Endothelial cell of umbilical vein (primary cell): ENCODE results near the gene UBE2L3. TPM values are rescaled to one million over a fixed set of nuclear protein-coding genes. Genes with fewer than 3 reads are reported as not detected.
A peak's percentile ranks its signal among the peaks of the same experiment; 100 is the strongest.

Experiments used
- BruUV-seq: library from RNA; stranded (reverse); fragments of 400-500 nt; replicated peaks from 2 replicates; lab custom pipeline; 2021; lab: Mats Ljungman, UMichigan
- CTCF ChIA-PET: fragments of 300-600, 350-600 bp; sonication (Branson Sonifier 250); formaldehyde crosslinking; loops from one replicate; lab custom pipeline; 2021; ENCODE audit warnings: antibody characterized with exemption, inconsistent platforms; lab: Charles Lee
- POLR2A ChIA-PET: fragments of 300-600, 350-600 bp; sonication (Branson Sonifier 250); formaldehyde crosslinking; loops from one replicate; lab custom pipeline; 2021; ENCODE audit warnings: antibody characterized with exemption, inconsistent platforms; lab: Charles Lee
- DNase-seq: peaks from one replicate; pipeline ENCODE4 v3.0.0-alpha.2; 2011; ENCODE audit warnings: low read depth, low spot score
- FAIRE-seq: peaks from 2 replicates; lab custom pipeline; 2011; peaks lifted over from hg19 to GRCh38; lab: Jason Lieb, UNC
- H2AFZ ChIP-seq: 2 replicates; pipeline ENCODE4 v1.6.0; 2012; ENCODE audit warnings: low read depth, low read length, control low read depth, inconsistent platforms
- H3K27ac ChIP-seq: 2 replicates; pipeline ENCODE4 v1.5.1; 2011; ENCODE audit warnings: low read depth, mild to moderate bottlenecking, control low read depth, low read length, moderate library complexity; ENCODE audit not compliant: insufficient read depth
- H3K27me3 ChIP-seq, 2 experiments: 2 replicates each; pipeline versions ENCODE4 v1.6.0 to v1.6.1; 2011; ENCODE audit warnings: low read length in 2 of 2, mixed read lengths in 1 of 2; ENCODE audit not compliant: control insufficient read depth in 2 of 2, insufficient read depth in 2 of 2
- H3K36me3 ChIP-seq, 2 experiments: 2 replicates in 1 of 2; 3 replicates in 1 of 2; pipeline ENCODE4 v1.5.1; 2011; ENCODE audit warnings: low read length in 2 of 2, mild to moderate bottlenecking in 1 of 2, moderate library complexity in 1 of 2; ENCODE audit not compliant: control insufficient read depth in 2 of 2, insufficient read depth in 2 of 2; ENCODE audit errors: extremely low read depth in 1 of 2
- H3K4me1 ChIP-seq: 3 replicates; pipeline ENCODE4 v1.5.1; 2011; ENCODE audit warnings: mild to moderate bottlenecking, low read length; ENCODE audit not compliant: control insufficient read depth, insufficient read depth; ENCODE audit errors: extremely low read depth
- H3K4me2 ChIP-seq: 2 replicates; pipeline ENCODE4 v1.6.1; 2011; ENCODE audit warnings: low read length, control low read depth, mixed read lengths; ENCODE audit not compliant: insufficient read depth
- H3K4me3 ChIP-seq, 3 experiments: fragments of 200-600 bp in 1 of 3; sonication (generic), shearing (Covaris generic) in 1 of 3; replicated peaks in 1 of 3; 2 replicates each; pipeline ENCODE4 v1.5.1; 2011 to 2016; ENCODE audit warnings: control low read depth in 3 of 3, low read length in 3 of 3, mild to moderate bottlenecking in 2 of 3, inconsistent platforms in 1 of 3, low read depth in 1 of 3, moderate library complexity in 1 of 3; ENCODE audit not compliant: insufficient read depth in 1 of 3
- H3K79me2 ChIP-seq: 2 replicates; pipeline ENCODE4 v1.6.0; 2012; ENCODE audit warnings: low read length, inconsistent platforms; ENCODE audit not compliant: control insufficient read depth, insufficient read depth
- H3K9ac ChIP-seq: replicated peaks from 2 replicates; pipeline ENCODE3; 2011; ENCODE audit warnings: low read length, control low read depth; ENCODE audit not compliant: insufficient read depth; ENCODE audit errors: extremely low read depth
- H3K9me1 ChIP-seq: replicated peaks from 3 replicates; pipeline ENCODE4 v1.6.0; 2011; ENCODE audit warnings: mild to moderate bottlenecking, low read length; ENCODE audit not compliant: control insufficient read depth, insufficient read depth; ENCODE audit errors: extremely low read depth
- H3K9me3 ChIP-seq: replicated peaks from 2 replicates; pipeline ENCODE4 v1.5.1; 2012; ENCODE audit warnings: low read length, inconsistent platforms; ENCODE audit not compliant: control insufficient read depth, insufficient read depth
- H4K20me1 ChIP-seq: replicated peaks from 2 replicates; pipeline ENCODE3; 2011; ENCODE audit warnings: mild to moderate bottlenecking, low read length; ENCODE audit not compliant: control insufficient read depth, insufficient read depth; ENCODE audit errors: extremely low read depth
- EZH2 ChIP-seq: IDR thresholded peaks from 2 replicates; pipeline ENCODE4 v1.6.1; 2012; ENCODE audit warnings: borderline replicate concordance, low read depth, mild to moderate bottlenecking, moderate library complexity, low read length, inconsistent platforms; ENCODE audit not compliant: severe bottlenecking
- FOS ChIP-seq: IDR thresholded peaks from 2 replicates; pipeline ENCODE4 v1.6.1; 2011; ENCODE audit warnings: mild to moderate bottlenecking, low read length, moderate library complexity, borderline replicate concordance; ENCODE audit not compliant: insufficient read depth
- GATA2 ChIP-seq: IDR thresholded peaks from 2 replicates; pipeline ENCODE4 v1.7.0; 2011; ENCODE audit warnings: low read depth, mild to moderate bottlenecking, moderate library complexity, mixed read lengths, low read length; ENCODE audit not compliant: insufficient read length, insufficient read depth
- JUN ChIP-seq: IDR thresholded peaks from 2 replicates; pipeline ENCODE4 v1.6.1; 2011; ENCODE audit warnings: borderline replicate concordance, low read depth; ENCODE audit not compliant: insufficient read length, insufficient read depth
- MAX ChIP-seq: IDR thresholded peaks from 2 replicates; pipeline ENCODE4 v1.6.1; 2011; ENCODE audit not compliant: insufficient read depth, insufficient read length
- MYC ChIP-seq: IDR thresholded peaks from one replicate; pipeline ENCODE4 v1.6.1; 2011; ENCODE audit warnings: mild to moderate bottlenecking, low read depth, low read length
- POLR2A ChIP-seq: IDR thresholded peaks from 2 replicates; pipeline ENCODE4 v1.6.1; 2012; ENCODE audit warnings: low read depth, mild to moderate bottlenecking, control low read depth, low read length
- POLR2AphosphoS5 ChIP-seq: IDR thresholded peaks from 2 replicates; pipeline ENCODE4 v1.6.1; 2012; ENCODE audit warnings: low read depth, mild to moderate bottlenecking, control low read depth, low read length, moderate library complexity; ENCODE audit not compliant: insufficient read depth
- dilution Hi-C: fragments of 300-500 bp; cut with MboI; formaldehyde crosslinking; loops from one replicate; pipeline ENCODE4 v1.15.0; 2019; ENCODE audit warnings: low sequenced_read_pairs; ENCODE audit not compliant: extremely low pct_ligation_motif_present
- intact Hi-C: fragments of 100-400 bp; cut with micrococcal nuclease; formaldehyde crosslinking; loops from one replicate; pipeline ENCODE4 v1.10.0; 2022
- polyA plus RNA-seq, 4 experiments: library from polyadenylated mRNA; depleted of rRNA in 3 of 4; stranded (reverse) in 3 of 4; unstranded in 1 of 4; fragments of >200 nt; gene quantifications; 2 replicates each; pipeline versions ENCODE4 v1.2.1 to v1.2.3, GENCODE V29; 2011 to 2012; ENCODE audit warnings: missing spikeins in 1 of 4
- total RNA-seq: library from RNA; stranded (reverse); gene quantifications from 2 replicates; pipeline ENCODE4 v1.2.3, GENCODE V29; 2021
- TF ChIP-seq, protein P1 (sequence below), 2 donors: IDR thresholded peaks; 1 replicate in 1 of 2; 2 replicates in 1 of 2; pipeline ENCODE4 v1.5.1; 2011; ENCODE audit warnings: low read length in 2 of 2, mild to moderate bottlenecking in 2 of 2, moderate library complexity in 2 of 2, control low read depth in 1 of 2, inconsistent platforms in 1 of 2, low read depth in 1 of 2; ENCODE audit not compliant: insufficient read depth in 1 of 2; ENCODE audit errors: extremely low read depth in 1 of 2

The UBE2L3 gene
- total and polyA plus RNA-seq, 2 donors (not counting 3 experiments of a cell fraction or from before 2014, with no cell fraction given): 66.0 to 83.5 TPM

DNA sequence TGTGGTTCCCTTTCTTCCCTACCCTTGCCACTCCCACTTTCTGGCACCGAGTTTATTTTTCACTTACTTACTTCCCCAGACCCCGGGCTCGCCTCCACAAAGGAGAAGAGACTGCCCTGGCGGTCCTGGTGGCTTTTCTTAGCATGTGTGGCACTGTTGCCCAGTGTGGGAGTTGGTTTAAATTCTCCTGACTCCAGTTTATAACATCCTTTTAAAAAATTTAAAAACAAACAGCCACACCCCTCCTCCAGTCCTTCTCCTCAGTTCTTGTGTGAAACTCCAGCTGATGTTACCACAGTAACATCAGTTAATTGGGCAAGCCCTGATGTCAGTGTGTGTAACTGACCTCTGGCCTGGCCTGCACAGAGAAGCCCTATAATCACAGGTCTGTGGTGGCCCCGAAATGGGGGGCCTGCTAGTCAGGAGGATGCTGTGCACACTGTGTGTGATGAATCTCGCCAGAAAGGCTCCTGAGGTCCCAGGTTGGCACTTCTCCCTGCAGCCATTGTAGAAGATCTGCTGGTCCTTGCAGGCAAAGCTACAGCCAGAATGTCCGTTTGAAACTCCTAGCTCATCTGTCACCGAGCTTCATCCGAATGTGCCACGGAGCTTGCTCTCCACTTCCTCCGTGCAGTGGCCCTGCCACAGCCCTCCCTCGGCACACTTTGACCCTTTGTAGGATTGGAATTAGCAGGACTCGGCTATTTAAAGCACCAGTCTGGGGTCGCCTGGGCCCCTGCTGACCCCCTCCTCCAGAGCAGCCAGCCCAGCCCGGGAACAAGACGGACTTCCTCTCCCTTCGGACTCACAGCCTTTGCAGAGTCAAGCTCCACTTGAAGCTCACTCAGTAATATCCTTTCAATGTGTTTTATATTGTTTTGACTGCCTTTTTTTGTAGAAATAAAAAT, 54.8 kb downstream of the UBE2L3 start:
- intact Hi-C loops: no loop called here
- Histone ChIP-seq H3K9me3 (no peaks in the 10 kb centered on the region), H3K27ac (no peak overlapping the region), H4K20me1 (no peaks in the 10 kb centered on the region), H3K79me2 (peaks cover 41% of the 10 kb centered on the region), H3K9ac (no peak overlapping the region), H3K4me2 (no peak overlapping the region), H3K27me3 (no peaks in the 10 kb centered on the region), H3K4me1 (no peaks in the 10 kb centered on the region), H3K4me3 (no peak overlapping the region), H2AFZ (no peak overlapping the region), H3K36me3 (peaks cover 0 to 16% of the 10 kb centered on the region in 2 experiments), H3K9me1 (no peaks in the 10 kb centered on the region)
- TSS peak; percentile 26 for BruUV-seq
- dilution Hi-C loops: no loop called here
- no peak for TF ChIP-seq JUN
- no peak for TF ChIP-seq GATA2
- no peak for TF ChIP-seq EZH2
- no peak for TF ChIP-seq MYC
- TF ChIP-seq, protein P1, sequence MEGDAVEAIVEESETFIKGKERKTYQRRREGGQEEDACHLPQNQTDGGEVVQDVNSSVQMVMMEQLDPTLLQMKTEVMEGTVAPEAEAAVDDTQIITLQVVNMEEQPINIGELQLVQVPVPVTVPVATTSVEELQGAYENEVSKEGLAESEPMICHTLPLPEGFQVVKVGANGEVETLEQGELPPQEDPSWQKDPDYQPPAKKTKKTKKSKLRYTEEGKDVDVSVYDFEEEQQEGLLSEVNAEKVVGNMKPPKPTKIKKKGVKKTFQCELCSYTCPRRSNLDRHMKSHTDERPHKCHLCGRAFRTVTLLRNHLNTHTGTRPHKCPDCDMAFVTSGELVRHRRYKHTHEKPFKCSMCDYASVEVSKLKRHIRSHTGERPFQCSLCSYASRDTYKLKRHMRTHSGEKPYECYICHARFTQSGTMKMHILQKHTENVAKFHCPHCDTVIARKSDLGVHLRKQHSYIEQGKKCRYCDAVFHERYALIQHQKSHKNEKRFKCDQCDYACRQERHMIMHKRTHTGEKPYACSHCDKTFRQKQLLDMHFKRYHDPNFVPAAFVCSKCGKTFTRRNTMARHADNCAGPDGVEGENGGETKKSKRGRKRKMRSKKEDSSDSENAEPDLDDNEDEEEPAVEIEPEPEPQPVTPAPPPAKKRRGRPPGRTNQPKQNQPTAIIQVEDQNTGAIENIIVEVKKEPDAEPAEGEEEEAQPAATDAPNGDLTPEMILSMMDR (IDR thresholded peaks at IDR 0.05; ENCODE audit: extremely low read depth in 1 of 2, insufficient read depth in 1 of 2, low read depth in 1 of 2, low read length in 2 of 2): no peak
- TF ChIP-seq POLR2AphosphoS5: no peak
- no peak for TF ChIP-seq POLR2A
- TF ChIP-seq FOS: no peak
- no peak for TF ChIP-seq MAX
- DNase-seq (no peak), FAIRE-seq (no peak)
- ChIA-PET POLR2A (no interaction called here), CTCF (interaction anchor here (0.8 to 0.9 kb wide), 2 partner anchors 18 to 25 kb away, joined by 3 to 4 read pairs; no protein-coding TSS in a partner anchor)
